HG03196 (cell line): ENCODE data around the gene GAL3ST2.
"Not testable (repeated sequence)": the region's sequence is repeated elsewhere in the genome, so short reads cannot be mapped to it uniquely, and the experiment has no call there.

Source experiments
- ATAC-seq: cut with Tn5 transposase; IDR thresholded peaks from one replicate; pipeline ENCODE4 v1.9.1; 2021; ENCODE audit not compliant: unreplicated experiment

The GAL3ST2 gene

DNA sequence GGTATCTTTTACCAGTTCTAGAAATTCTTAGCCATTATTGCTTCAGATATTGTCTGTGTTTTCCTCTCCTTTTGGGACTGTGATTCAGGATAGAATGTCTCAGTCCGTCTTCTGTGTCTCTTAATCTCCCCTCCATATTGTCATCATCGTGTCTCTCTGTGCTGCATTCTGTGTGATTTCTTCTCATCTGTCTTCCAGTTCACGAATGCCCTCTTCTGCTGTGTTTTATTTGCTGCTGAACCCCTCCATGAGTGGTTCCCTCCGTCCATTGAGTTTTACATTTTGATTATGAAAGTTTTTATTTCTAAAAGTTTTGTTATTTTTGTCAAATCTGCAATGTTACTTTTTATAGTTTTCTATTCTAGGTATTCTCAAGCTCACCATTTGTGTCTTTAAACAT lies 30.5 kb upstream of the GAL3ST2 start:
- no peak for ATAC-seq

DNA sequence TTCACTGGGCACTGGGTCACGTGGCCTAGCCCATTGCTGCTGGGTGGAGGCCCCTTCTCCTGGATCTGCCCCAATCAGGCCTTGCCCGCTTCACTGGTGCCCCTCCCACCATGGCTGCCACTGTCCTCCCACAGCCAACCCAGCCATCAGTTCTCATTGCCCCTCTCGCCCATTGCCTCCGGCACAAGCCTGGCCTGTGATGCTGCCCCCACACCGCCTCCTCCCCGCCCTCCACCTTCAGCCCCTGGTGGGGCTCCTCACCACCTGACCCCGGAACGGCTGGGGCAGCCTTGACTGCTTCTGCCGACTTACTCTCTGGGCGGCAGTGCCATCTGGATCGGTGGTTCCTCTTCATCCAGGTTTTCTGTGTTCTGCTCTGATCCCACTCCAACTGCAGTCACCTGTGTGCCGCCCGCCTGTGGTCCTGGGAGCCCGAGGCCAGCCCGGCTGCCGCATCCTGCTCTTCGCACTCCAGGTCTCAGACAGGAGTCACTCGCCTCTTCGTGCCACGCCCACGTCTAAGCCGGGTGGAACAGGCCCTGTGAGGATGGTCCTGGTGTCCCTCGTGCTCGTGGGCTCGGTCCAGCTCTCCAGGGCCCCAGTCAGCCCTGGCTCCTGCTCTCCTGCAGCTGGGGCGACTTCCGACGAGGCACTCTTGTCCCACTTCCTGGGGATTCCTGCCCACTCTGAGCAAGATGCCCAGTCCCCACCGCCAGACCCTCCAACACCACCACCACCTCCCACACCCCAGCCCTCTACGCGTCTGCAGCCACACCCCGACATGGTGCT lies 28.0 kb upstream of the GAL3ST2 start:
- no peak for ATAC-seq

DNA sequence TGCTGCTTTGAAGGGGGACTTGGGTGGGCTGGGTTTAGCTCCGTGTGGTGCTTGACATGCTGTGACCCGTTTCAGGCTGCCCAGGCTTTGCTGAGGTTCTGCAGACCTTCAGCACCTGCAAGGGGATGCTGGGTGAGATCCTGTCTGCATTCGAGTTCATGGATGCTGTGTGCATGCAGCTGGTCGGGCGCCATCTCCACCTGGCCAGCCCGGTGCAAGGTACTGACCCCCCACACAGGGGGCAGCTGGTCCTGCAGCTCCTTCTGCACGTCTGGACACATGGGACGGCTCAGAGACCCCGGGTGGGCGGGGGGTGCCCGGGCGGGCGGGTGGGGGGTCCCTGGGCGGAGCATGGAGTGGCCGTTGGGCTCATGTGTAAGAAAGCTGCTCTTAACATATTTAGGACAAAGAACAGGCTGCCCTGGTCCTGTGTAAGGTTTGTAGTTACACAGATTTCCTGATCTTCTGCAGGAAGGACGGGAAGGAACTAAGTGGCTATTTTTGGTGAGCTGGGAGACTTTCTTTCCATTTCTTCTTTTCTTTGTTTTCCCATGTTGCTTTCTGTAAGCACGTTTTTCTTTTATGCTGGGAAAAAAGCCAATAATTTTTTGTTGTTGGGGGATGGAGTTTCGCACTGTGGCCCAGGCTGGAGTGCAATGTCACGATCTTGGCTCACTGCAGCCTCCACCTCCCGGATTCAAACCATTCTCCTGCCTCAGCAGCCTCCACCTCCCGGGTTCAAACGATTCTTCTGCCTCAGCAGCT lies 26.4 kb upstream of the GAL3ST2 start:
- no peak for ATAC-seq

DNA sequence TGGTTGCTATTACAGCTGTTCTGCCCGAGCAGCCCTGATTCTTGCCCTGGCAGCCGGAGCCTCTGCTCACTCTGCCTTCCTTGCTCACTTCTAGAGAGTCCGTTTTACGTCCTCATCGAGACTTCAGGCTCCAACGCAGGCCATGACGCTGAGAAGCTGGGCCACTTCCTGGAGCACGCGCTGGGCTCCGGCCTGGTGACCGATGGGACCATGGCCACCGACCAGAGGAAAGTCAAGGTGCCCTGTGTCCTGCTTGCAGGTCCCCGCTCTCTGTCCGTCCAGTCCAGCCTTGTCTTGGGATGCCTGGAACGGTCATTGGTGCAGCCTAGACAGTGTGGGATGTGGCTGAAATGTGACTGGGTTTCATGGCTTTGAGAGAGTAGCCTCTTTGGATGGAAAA lies 25.5 kb upstream of the GAL3ST2 start:
- no peak for ATAC-seq

DNA sequence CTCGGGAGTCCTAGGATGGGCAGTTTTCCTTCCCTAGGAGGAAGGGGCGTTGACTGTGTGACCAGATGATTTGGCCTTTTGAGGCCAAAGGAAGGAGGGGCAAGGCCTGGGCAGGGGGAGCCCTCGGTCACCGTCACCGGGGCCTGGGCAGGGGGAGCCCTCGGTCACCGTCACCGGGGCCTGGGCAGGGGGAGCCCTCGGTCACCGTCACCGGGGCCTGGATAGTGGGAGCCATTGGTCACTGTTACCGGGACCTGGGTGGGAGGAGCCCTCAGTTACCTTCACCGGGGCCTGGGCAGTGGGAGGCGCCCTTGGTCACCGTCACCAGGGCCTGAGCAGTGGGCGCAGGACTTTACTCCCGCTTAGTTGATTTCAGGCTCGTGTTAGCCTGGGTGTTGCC lies 24.8 kb upstream of the GAL3ST2 start:
- no peak for ATAC-seq

DNA sequence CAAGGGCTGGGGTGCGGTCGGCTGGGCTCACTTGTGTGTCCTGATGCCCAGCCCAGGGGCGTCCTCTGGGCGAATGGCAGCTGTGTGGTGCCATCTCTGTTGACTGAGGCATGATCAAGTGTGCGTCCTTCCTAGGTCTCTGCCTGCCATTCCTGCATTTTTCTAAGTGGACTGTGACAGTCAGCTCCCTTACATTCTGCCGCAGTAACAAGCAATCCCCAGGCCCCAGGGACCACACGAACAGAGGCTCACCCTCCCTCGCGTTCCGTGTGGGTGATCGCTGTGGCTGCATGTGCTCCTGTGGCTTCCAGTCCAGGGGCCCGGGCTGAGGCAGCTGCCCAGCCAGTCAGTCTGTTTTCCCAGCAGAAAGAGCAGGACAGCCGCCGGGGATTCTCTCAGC lies 24.4 kb upstream of the GAL3ST2 start:
- no peak for ATAC-seq

DNA sequence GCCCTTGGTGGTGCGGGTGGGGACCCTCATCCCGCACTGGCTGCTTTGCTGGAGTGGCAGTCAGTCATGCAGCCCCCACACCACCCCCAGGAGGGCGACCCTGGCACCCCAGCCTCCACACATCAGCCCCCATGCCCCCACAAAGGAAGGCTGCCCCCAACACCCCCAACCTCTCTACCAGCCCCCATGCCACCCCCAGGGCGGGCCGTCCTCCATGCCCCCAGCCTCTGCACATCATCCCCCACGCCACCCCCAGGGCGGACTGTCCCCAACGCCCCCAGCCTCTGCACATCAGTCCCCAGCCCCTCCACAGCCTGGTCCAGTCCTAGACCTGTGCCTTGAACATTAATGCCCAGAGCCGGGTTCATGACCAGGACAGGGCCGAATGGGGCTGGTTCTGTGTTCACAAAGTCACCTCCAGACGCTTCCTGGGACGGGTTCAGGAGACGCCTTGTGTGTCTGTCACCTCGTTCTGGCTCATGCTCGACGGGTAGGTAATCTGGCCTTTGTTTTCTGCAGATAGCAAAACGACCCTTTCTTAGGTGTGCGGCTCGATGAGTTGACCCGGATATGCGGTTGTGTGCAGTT lies 23.8 kb upstream of the GAL3ST2 start:
- ATAC-seq = no peak

DNA sequence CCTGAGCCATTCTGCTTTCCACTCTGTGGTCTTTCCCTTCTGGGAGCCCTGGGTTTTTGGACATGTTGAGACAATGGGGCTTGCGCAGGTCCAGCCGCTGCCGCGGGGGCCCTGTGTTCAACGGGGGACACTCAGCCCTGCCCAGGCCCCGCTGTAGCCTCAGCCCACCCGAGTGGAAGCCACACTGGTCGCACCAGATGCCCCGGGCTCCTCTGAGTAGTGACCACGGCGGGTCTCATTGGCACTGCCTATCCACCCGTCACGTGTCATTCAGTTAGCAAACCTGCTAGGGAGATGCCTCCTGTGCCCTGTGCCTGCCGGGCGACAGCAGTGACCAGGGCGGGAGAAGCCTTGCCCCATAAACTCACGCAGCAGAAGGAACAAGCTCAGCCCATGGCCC lies 23.1 kb upstream of the GAL3ST2 start:
- ATAC-seq = no peak

DNA sequence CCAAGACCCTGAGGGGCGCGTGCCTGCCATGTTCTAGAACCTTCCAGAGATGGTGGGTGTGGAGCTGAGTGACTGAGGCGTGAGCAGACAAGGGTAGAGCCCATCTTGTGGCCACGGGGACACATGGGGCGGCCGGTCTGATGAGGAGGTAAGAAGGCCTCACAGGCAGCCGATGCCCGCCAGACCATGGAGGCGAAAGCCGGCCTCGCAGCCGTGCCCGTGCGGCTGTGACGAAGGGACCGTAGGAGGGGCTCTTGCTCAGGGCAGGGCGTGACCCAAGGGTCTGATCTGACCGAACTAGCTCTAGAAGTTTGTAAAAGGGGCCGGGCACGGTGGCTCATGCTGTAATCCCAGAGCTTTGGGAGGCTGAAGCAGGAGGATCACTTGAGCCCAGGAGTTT lies 22.6 kb upstream of the GAL3ST2 start:
- no peak for ATAC-seq

DNA sequence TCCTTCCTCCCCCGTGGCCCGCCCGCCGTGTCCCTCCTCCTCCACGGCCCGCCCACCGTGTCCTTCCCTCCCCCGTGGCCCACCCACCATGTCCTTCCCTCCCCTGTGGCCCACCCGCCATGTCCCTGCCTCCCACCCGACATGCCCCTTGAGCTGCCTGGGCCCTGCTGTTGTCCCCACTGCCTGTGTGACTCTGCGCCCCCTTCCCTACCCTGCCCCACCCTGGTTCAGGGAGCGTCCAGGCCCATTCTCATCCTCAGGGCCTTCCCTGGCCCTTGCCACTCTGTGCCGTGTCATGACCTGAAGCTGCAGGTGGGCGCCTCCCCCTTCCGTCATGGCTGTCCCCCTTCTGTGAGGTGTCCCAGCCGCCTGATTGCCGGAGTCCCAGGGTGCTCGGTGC lies 21.5 kb upstream of the GAL3ST2 start:
- no peak for ATAC-seq

DNA sequence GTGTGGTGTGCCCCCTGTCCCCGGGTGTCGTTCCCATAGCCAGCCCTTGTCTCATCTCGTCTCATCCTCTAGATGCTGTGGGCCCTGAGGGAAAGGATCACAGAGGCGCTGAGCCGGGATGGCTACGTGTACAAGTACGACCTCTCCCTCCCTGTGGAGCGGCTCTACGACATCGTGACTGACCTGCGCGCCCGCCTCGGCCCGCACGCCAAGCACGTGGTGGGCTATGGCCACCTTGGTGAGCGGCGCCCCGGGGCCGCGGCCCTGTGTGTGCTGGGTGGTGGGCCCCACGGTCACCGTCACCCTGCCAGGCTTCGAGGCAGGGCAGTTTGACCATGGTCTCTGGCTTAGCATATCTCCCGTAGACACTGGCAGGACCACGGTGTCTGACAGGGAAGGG lies 20.8 kb upstream of the GAL3ST2 start:
- ATAC-seq = no peak

DNA sequence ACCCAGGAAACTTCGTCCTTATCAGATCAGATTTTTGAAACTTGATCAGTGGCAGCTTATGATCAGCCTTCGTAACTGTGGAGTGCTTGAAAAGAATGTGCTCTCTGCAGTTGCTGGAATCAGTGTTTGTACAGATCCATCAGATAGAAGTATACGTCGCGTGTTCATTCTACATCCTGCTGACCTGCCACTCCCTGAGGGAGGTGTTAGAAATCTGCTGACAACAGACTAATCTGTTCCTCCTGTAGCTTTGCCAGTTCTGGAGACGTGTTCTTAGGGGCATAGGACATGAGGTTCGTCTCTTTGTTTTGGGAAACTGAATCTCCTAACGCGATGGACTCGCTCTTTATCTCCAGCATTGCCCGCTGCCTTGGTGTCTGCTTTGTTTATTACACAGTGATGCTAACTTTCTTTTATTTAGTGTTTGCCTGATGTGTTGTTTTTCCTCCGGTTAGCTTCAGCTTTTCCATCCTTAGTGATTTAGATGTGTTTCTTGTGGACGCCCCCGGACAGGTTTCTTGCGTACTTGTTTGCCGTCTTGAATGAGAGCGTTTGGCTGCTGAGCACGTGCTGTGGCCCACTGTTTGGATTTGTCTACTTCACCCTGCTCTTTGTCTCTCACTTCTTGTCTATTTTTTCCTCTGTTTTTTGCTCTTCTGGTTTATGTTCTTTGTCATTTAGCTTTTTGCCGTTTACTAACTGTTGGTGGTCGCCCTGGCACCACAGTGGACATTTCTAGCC lies 17.4 kb upstream of the GAL3ST2 start:
- no peak for ATAC-seq

DNA sequence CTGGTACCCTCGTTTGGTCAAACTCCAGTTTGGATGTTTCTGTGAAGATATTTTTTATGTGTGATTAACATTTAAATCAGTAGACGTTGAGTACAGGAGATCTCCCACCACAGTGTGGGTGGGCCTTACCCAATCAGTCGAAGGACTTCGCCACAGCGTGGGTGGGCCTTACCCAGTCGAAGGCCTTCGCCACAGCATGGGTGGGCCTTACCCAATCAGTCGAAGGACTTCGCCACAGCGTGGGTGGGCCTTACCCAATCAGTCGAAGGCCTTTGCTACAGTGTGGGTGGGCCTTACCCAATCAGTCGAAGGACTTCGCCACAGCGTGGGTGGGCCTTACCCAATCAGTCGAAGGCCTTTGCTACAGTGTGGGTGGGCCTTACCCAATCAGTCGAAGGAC lies 16.7 kb upstream of the GAL3ST2 start:
- ATAC-seq = not testable (repeated sequence)

DNA sequence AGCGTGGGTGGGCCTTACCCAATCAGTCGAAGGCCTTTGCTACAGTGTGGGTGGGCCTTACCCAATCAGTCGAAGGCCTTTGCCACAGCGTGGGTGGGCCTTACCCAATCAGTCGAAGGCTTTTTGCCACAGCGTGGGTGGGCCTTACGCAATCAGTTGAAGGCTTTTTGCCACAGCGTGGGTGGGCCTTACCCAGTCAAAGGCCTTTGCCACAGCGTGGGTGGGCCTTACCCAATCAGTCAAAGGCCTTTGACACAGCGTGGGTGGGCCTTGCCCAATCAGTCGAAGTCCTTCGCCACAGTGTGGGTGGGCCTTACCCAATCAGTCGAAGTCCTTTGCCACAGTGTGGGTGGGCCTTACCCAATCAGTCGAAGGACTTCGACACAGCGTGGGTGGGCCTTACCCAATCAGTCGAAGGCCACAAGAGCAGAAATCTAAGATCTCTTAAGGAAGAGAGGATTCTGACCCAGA lies 16.3 kb upstream of the GAL3ST2 start:
- no peak for ATAC-seq

DNA sequence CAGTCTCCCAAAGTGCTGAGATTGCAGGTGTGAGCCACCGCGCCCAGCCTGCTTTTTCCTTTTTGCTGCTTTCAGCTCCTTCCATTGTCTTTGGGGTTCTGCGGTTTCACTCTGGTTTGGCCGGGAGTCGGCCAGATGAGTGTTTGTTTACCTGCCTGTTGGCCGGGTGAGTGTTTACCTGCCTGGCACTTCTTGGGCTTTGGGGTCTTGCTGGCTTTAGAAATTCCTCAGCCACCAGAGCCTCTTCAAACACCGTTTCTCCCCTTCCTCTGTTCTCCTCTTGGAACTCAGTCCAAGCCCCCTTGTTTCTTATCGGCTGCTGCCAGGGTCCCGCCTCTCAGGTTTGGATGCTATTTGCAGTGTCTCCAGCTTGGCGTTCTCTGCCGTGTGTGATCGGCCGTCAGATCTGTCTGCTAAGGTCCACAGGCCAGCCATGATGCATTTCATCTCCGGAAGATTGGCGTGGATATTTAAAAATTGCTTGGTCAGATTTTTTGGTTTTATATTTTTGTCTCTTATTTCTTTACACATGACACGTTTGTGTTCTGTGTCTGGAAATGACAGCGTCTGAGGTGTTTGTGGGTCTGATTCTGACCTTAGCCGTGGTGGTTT lies 14.2 kb upstream of the GAL3ST2 start:
- no peak for ATAC-seq

DNA sequence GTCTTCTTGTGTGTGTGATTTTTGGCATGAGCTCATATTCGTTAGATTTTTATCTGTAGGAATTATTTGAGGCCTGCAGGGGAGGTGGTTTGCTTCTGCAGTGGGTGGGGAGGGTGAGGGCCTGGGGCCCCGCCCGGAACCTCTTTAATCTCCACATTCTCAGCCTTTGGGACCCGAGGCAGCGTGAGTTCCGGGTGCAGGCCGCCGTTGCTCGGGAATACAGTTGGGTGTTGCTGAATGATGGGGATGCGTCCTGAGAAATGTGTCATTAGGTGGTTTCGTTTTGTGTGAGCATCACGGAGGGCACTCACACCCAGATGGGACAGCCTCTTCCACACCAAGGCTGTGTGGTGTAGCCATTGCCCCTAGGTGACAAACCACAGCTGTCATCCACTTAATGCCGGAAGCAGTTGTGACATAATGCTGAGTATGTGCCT lies 13.7 kb upstream of the GAL3ST2 start:
- ATAC-seq = no peak

DNA sequence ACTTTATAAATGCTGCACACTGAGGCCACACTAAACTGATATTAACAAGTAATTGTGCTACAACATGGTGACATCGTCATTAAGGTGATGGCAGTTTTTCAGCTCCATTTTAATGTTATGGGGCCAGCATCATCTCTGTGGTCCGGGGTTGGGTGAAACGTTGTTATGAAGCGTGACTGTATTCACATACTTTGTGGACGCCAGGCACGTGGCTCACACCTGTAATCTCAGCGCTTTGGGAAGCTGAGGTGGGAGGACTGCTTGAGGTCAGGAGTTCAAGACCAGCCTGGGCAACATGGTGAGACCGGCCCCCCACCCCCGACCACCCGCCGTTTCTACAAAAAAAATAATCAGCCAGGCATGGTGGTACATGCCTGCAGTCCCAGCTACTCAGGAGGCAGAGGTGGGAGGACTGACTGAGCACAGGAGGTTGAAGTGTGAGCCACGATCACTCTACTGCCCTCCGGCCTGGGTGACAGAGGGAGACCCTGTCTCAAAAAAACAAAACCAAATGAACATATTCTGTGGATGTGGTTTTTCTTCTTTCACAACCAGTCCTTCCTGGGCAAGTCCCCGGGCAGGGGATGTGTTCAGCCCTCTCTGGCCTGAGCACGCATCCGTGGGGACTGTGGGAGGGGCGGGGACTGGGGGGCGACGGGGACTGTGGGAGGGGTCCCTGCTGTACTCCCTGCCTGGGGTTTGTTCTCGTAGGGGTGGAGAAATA lies 12.9 kb upstream of the GAL3ST2 start:
- ATAC-seq = no peak

DNA sequence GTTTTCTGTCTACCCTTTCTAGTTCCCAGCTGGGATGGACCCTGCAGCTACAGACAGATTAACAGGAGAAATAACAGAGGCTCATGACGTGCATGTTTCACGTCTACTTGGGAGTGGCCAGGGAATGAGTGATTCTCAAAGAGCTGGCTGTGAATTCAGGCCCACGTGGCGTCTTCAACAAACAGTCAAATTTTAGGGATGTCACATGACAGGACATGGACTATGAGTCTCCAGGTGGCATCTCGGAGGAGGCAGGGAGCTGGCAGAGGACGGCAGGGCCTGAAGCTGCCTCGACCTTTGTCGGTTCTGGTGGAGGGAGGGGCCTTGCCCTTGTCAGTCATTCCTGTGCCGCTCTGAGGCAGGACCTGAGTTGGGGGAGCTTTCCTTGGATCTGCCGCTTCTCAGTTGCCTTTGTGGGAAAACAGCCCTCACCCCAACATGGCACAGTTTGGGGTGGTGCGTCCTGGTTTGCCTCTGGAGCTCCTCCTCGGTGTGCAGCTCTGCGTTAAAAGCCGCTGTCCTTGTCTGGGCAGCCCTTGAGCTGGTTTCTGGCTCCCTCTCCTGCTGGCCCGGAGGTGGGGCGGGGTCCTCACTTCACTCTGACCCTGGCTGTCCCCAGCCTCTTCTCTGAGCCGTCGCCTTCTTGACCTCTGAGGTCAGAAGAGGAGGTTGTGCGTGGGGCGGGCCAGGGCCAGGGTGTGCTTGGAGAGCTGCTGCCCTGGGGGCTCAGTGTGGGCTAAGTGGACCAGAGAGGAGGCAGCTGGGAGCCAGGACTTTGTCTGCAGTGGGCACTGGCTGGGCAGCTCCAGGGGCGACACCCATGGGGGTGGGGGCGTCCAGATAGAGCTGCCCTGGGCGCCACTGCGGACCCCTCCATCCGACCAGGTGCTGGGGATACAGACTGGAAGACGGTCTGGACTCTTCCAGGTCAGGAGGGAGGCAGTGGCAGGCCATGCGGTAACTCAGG lies 12.1 kb upstream of the GAL3ST2 start:
- no peak for ATAC-seq
